Mesodermal cell (in vitro differentiated cells): ENCODE results near the gene AGTPBP1.
"Not testable (repeated sequence)": the region's sequence is repeated elsewhere in the genome, so short reads cannot be mapped to it uniquely, and the experiment has no call there.

ENCODE experiments used
- H3K27ac ChIP-seq: 2 replicates; pipeline ENCODE4 v1.7.0; 2013; ENCODE audit warnings: mild to moderate bottlenecking, low read depth, low read length, moderate library complexity; ENCODE audit not compliant: severe bottlenecking
- H3K36me3 ChIP-seq: 2 replicates; pipeline ENCODE4 v1.7.1; 2013; ENCODE audit warnings: mild to moderate bottlenecking, low read length, moderate library complexity; ENCODE audit not compliant: control insufficient read depth, insufficient read depth
- H3K4me1 ChIP-seq: one replicate; pipeline ENCODE4 v1.7.1; 2013; ENCODE audit warnings: mild to moderate bottlenecking, low read length; ENCODE audit not compliant: insufficient read depth, control insufficient read depth, poor library complexity, severe bottlenecking
- H3K4me3 ChIP-seq: 2 replicates; pipeline ENCODE4 v1.7.0; 2013; ENCODE audit warnings: low read length, control low read depth, mild to moderate bottlenecking; ENCODE audit not compliant: insufficient read depth, poor library complexity, severe bottlenecking; ENCODE audit errors: extremely low read depth
- H3K9me3 ChIP-seq: 2 replicates; pipeline ENCODE4 v1.7.1; 2013; ENCODE audit warnings: mild to moderate bottlenecking, low read length, moderate library complexity; ENCODE audit not compliant: control insufficient read depth
- WGBS, 2 experiments: methylation state at CpG; one replicate each; pipeline ENCODE4 v1.1.5; 2013; ENCODE audit warnings: missing lambda C conversion rate in 2 of 2; ENCODE audit not compliant: insufficient coverage in 2 of 2; 5-methylcytosine and 5-hydroxymethylcytosine counted together

The AGTPBP1 gene

DNA sequence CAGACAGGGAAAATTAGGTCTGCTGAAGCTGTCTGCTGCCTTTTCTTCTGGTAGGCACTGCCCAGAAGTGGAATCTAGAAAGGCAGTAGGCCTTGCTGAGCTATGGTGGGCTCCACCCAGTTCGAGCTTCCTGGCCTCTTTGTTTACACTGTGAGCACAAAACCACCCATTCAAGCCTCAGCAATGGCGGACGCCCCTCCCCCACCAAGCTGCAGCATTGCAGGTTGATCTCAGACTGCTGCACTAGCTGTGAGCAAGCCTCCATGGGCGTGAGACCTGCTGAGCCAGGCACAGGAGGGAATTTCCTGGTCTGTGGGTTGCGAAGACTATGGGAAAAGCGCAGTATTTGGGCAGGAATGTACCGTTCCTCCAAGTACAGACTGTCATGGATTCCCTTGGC is 18.5 kb downstream of the AGTPBP1 start:
- Histone ChIP-seq H3K9me3 (no peaks in the 10 kb centered on the region), H3K27ac (no peak overlapping the region), H3K36me3 (peaks cover 10% of the 10 kb centered on the region), H3K4me1 (peaks cover 2% of the 10 kb centered on the region), H3K4me3 (no peak overlapping the region)
- 41 to 53% methylated on average over 4 to 6 of the region's 7 CpGs for WGBS, 2 experiments

DNA sequence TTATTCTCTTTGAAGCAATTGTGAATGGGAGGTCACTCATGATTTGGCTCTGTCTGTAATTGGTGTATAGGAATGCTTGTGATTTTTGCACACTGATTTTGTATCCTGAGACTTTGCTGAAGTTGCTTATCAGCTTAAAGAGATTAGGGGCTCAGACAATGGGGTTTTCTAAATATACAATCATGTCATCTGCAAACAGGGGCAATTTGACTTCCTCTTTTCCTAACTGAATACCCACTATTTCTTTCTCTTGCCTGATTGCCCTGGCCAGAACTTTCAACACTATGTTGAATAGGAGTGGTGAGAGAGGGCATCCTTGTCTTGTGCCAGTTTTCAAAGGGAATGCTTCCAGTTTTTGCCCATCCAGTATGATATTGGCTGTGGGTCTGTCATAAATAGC is 22.3 kb downstream of the AGTPBP1 start:
- not testable (repeated sequence) for H3K4me3 ChIP-seq, H3K9me3 ChIP-seq, H3K4me1 ChIP-seq, H3K27ac ChIP-seq
- H3K36me3 ChIP-seq, result peaks cover 10% of the 10 kb centered on the region

GRCh38 chr9:85717818-85718217 is 23.9 kb downstream of the AGTPBP1 start:
- H3K36me3 ChIP-seq, H3K27ac ChIP-seq, H3K4me1 ChIP-seq, H3K9me3 ChIP-seq, H3K4me3 ChIP-seq: not testable (repeated sequence)
- WGBS, 2 experiments, result 90 to 100% methylated on average over 1 to 2 of the region's 4 CpGs

DNA sequence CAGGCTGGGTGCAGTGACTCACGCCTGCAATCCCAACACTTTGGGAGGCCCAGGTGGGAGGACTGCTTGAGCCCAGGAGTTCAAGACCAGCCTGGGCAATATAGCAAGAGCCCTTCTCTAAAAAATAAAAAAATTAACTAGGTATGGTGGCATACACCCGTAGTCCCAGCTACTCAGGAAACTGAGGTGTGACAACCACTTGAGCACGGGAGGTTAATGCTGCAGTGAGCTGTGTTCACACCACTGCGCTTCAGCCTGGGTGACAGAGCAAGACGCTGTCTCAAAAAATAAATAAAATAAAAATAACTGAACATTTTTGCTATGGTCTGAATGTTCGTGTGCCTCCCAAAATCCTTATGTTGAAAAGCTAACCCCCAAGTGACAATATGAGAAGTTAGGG is 24.5 kb downstream of the AGTPBP1 start:
- WGBS, 2 experiments, result 90 to 100% methylated on average over 1 to 2 of the region's 6 CpGs
- Histone ChIP-seq H3K4me3 (no peak overlapping the region), H3K36me3 (peaks cover 3% of the 10 kb centered on the region), H3K9me3 (no peaks in the 10 kb centered on the region), H3K27ac (no peak overlapping the region), H3K4me1 (no peaks in the 10 kb centered on the region)

DNA sequence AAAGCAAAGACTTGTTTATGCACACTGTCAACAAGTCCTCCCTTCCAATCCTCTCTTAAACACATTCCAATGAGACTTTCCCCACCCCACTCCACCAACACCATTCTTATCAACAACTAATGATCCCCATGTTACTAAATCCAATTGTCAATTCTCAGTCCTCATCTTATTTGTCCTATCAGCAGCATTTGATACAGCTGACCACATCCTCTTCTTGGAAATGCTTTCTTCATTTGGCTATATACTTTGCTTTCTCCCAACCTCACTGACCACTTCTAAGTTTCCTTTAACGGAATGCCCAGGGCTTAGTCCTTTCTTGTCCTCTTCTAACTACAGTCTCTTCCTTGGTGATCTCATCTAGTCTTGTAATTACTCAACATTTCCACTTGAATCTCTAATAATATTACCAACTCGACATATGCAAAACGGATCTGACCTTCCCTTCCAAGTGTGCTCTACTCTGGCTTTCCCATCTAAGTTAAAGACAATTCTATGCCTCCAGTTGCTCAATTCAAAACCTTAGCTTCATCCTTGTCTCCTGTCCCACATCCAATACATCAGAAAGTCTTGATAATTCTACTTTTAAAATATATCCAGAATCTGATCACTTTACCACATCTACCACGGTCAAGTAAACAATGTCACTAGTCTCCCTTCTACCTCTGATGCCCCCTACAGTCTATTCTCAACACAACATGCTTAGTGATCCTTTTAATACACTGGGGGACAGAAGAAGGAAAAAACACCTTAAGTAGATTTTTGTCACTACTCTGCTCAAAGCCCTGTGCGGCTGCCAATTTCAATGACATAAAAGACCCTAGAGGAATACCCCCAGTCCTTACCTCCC is 25.5 kb downstream of the AGTPBP1 start:
- no peaks in the 10 kb centered on the region for H3K9me3 ChIP-seq
- H3K27ac ChIP-seq, result no peak overlapping the region
- WGBS, 2 experiments, result 94% methylated on average over 4 to 5 of the region's 5 CpGs
- H3K4me1 ChIP-seq, result no peaks in the 10 kb centered on the region
- no peak overlapping the region for H3K4me3 ChIP-seq
- H3K36me3 ChIP-seq, result peaks cover 2% of the 10 kb centered on the region

- H3K27ac ChIP-seq, result no peak overlapping the region
- WGBS, 2 experiments, result 85 to 89% methylated on average over 1 to 2 of the region's 2 CpGs
- no peak overlapping the region for H3K4me3 ChIP-seq
- H3K36me3 ChIP-seq, result peaks cover 2% of the 10 kb centered on the region
- H3K4me1 ChIP-seq, result no peaks in the 10 kb centered on the region
- no peaks in the 10 kb centered on the region for H3K9me3 ChIP-seq
Observed at GRCh38 chr9:85715587-85715986, 26.2 kb downstream of the AGTPBP1 start.

- Histone ChIP-seq H3K4me3 (no peak overlapping the region), H3K36me3 (peaks cover 2% of the 10 kb centered on the region), H3K27ac (no peak overlapping the region), H3K9me3 (no peaks in the 10 kb centered on the region), H3K4me1 (no peaks in the 10 kb centered on the region)
- WGBS, 2 experiments, result 80 to 100% methylated on average over 1 of the region's 2 CpGs
Observed at GRCh38 chr9:85713897-85714296, 27.9 kb downstream of the AGTPBP1 start.

DNA sequence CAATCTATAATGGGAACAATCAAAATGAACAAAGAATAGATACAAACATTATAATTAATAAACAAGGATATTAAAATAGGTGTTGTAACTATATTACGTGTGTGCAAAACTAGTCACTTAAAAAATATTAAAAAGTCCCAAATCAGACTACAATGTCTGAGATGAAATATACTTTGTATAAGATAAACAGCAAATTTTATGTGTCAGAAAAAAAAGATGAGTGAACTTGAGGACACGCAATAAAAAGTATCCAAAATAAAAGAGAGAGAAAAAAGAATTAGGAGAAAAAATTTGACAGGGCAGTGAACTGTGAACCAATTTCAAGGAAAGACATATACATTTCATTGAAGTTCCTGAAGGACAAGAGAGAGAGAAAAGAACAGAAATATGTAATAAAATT is 37.0 kb downstream of the AGTPBP1 start:
- Histone ChIP-seq H3K4me3 (no peak overlapping the region), H3K4me1 (no peaks in the 10 kb centered on the region), H3K27ac (no peak overlapping the region), H3K9me3 (no peaks in the 10 kb centered on the region), H3K36me3 (peaks cover 3% of the 10 kb centered on the region)
- WGBS, 2 experiments, result 100% methylated on average over 1 of the region's 2 CpGs; no CpG with 5 or more reads in 1 of the 2 experiments

- no peaks in the 10 kb centered on the region for H3K9me3 ChIP-seq
- WGBS, 2 experiments, result 91 to 100% methylated on average over 1 of the region's 1 CpG
Observed at GRCh38 chr9:85703398-85703797, 38.4 kb downstream of the AGTPBP1 start.

GRCh38 chr9:85702726-85703289 is 38.9 kb downstream of the AGTPBP1 start:
- H3K9me3 ChIP-seq, result no peaks in the 10 kb centered on the region
- no peaks in the 10 kb centered on the region for H3K36me3 ChIP-seq
- H3K4me3 ChIP-seq, result no peak overlapping the region
- H3K27ac ChIP-seq, result no peak overlapping the region
- H3K4me1 ChIP-seq, result no peaks in the 10 kb centered on the region

More at GRCh38 chr9:85703398-85703797, 38.4 kb downstream of the AGTPBP1 start:
- no peaks in the 10 kb centered on the region for H3K36me3 ChIP-seq
- no peak overlapping the region for H3K27ac ChIP-seq
- H3K4me1 ChIP-seq, result no peaks in the 10 kb centered on the region
- no peak overlapping the region for H3K4me3 ChIP-seq

DNA sequence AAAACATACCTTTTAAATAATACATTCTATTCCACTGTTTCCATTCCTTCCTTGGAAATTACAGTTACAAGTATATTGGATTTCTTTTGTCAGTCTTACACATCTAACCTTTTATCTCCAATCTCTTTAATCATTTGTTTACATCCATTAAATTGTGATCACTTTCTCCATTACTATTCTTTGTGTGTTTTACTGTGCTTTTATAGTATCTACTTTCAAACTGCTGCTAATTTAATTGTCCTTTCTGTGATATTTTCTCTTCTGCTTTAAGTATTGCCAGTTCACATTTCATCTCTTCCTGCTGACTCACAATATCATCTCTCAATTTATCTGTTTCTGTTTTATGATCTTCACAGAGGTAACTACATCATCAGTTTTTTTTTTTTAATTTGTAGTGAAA is 39.6 kb downstream of the AGTPBP1 start:
- Histone ChIP-seq H3K4me3 (no peak overlapping the region), H3K36me3 (no peaks in the 10 kb centered on the region), H3K27ac (no peak overlapping the region), H3K9me3 (no peaks in the 10 kb centered on the region), H3K4me1 (no peaks in the 10 kb centered on the region)
